H1 (cell line): ENCODE data around the gene CCDC175. TPM values are rescaled to one million over a fixed set of nuclear protein-coding genes. Genes with fewer than 3 reads are reported as not detected.

Source experiments
- CBX5 ChIP-seq: fragments of 300-800, 300-1000 bp; sonication (generic); IDR thresholded peaks from 2 replicates; pipeline ENCODE4 v1.7.1; 2016; ENCODE audit warnings: antibody characterized with exemption, low read length, low read depth
- JUND ChIP-seq: IDR thresholded peaks from 2 replicates; pipeline ENCODE4 v1.6.1; 2011; ENCODE audit warnings: mild to moderate bottlenecking, improper control_type of control experiment, low read length
- PHF8 ChIP-seq: fragments of 200-600 bp; sonication (generic); conservative IDR thresholded peaks from 2 replicates; pipeline ENCODE4 v1.7.1; 2012; ENCODE audit warnings: low read depth, mild to moderate bottlenecking, inconsistent platforms, low read length, moderate library complexity
- polyA plus RNA-seq, 7 experiments: library from polyadenylated mRNA; depleted of rRNA in 3 of 7; stranded (reverse) in 5 of 7; unstranded in 2 of 7; fragments of >200 nt in 5 of 7; fragments of 200-250 nt in 2 of 7; gene quantifications; 1 replicate in 5 of 7; 2 replicates in 1 of 7; 4 replicates in 1 of 7; pipeline versions ENCODE4 v1.2.1 to v1.2.3, GENCODE V29; 2011 to 2013; ENCODE audit warnings: missing spikeins in 2 of 7, mixed read lengths in 2 of 7
- total RNA-seq: library from RNA; stranded (reverse); fragmentation: NEBNext Ultra II Directional; extraction: Animal tissue kit (Norgen Biotek cat#: 25700); gene quantifications from 2 replicates; pipeline ENCODE4 v1.2.1, GENCODE V29; 2021
- TF ChIP-seq, protein P1 (sequence below): fragments of 300-600 bp; sonication (generic); IDR thresholded peaks from 2 replicates; pipeline ENCODE4 v1.7.1; 2012; ENCODE audit warnings: low read length, moderate library complexity, mild to moderate bottlenecking, inconsistent platforms; ENCODE audit not compliant: insufficient replicate concordance
- TF ChIP-seq, protein P2 (sequence below): IDR thresholded peaks from 2 replicates; pipeline ENCODE4 v1.6.1; 2012; ENCODE audit warnings: inconsistent platforms

Gene CCDC175
- total and polyA plus RNA-seq, 2 of the 8 experiments (the other 6 are each of a cell fraction or from before 2014, with no cell fraction given) = 0.19 TPM; not detected in 1

- TF ChIP-seq, protein P1, sequence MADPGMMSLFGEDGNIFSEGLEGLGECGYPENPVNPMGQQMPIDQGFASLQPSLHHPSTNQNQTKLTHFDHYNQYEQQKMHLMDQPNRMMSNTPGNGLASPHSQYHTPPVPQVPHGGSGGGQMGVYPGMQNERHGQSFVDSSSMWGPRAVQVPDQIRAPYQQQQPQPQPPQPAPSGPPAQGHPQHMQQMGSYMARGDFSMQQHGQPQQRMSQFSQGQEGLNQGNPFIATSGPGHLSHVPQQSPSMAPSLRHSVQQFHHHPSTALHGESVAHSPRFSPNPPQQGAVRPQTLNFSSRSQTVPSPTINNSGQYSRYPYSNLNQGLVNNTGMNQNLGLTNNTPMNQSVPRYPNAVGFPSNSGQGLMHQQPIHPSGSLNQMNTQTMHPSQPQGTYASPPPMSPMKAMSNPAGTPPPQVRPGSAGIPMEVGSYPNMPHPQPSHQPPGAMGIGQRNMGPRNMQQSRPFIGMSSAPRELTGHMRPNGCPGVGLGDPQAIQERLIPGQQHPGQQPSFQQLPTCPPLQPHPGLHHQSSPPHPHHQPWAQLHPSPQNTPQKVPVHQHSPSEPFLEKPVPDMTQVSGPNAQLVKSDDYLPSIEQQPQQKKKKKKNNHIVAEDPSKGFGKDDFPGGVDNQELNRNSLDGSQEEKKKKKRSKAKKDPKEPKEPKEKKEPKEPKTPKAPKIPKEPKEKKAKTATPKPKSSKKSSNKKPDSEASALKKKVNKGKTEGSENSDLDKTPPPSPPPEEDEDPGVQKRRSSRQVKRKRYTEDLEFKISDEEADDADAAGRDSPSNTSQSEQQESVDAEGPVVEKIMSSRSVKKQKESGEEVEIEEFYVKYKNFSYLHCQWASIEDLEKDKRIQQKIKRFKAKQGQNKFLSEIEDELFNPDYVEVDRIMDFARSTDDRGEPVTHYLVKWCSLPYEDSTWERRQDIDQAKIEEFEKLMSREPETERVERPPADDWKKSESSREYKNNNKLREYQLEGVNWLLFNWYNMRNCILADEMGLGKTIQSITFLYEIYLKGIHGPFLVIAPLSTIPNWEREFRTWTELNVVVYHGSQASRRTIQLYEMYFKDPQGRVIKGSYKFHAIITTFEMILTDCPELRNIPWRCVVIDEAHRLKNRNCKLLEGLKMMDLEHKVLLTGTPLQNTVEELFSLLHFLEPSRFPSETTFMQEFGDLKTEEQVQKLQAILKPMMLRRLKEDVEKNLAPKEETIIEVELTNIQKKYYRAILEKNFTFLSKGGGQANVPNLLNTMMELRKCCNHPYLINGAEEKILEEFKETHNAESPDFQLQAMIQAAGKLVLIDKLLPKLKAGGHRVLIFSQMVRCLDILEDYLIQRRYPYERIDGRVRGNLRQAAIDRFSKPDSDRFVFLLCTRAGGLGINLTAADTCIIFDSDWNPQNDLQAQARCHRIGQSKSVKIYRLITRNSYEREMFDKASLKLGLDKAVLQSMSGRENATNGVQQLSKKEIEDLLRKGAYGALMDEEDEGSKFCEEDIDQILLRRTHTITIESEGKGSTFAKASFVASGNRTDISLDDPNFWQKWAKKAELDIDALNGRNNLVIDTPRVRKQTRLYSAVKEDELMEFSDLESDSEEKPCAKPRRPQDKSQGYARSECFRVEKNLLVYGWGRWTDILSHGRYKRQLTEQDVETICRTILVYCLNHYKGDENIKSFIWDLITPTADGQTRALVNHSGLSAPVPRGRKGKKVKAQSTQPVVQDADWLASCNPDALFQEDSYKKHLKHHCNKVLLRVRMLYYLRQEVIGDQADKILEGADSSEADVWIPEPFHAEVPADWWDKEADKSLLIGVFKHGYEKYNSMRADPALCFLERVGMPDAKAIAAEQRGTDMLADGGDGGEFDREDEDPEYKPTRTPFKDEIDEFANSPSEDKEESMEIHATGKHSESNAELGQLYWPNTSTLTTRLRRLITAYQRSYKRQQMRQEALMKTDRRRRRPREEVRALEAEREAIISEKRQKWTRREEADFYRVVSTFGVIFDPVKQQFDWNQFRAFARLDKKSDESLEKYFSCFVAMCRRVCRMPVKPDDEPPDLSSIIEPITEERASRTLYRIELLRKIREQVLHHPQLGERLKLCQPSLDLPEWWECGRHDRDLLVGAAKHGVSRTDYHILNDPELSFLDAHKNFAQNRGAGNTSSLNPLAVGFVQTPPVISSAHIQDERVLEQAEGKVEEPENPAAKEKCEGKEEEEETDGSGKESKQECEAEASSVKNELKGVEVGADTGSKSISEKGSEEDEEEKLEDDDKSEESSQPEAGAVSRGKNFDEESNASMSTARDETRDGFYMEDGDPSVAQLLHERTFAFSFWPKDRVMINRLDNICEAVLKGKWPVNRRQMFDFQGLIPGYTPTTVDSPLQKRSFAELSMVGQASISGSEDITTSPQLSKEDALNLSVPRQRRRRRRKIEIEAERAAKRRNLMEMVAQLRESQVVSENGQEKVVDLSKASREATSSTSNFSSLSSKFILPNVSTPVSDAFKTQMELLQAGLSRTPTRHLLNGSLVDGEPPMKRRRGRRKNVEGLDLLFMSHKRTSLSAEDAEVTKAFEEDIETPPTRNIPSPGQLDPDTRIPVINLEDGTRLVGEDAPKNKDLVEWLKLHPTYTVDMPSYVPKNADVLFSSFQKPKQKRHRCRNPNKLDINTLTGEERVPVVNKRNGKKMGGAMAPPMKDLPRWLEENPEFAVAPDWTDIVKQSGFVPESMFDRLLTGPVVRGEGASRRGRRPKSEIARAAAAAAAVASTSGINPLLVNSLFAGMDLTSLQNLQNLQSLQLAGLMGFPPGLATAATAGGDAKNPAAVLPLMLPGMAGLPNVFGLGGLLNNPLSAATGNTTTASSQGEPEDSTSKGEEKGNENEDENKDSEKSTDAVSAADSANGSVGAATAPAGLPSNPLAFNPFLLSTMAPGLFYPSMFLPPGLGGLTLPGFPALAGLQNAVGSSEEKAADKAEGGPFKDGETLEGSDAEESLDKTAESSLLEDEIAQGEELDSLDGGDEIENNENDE = no peak
- no peak for TF ChIP-seq JUND
- TF ChIP-seq, protein P2, sequence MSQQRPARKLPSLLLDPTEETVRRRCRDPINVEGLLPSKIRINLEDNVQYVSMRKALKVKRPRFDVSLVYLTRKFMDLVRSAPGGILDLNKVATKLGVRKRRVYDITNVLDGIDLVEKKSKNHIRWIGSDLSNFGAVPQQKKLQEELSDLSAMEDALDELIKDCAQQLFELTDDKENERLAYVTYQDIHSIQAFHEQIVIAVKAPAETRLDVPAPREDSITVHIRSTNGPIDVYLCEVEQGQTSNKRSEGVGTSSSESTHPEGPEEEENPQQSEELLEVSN = no peak
- no peak for TF ChIP-seq CBX5
- TF ChIP-seq PHF8 = no peak
Observed at GRCh38 chr14:59481407-59481806, 95.2 kb downstream of the CCDC175 start (continued).
